Epidermal melanocyte (primary cell): ENCODE data around the gene CTAGE9.
"Not testable (repeated sequence)": the region's sequence is repeated elsewhere in the genome, so short reads cannot be mapped to it uniquely, and the experiment has no call there.

Experiments used
- DNase-seq: peaks from one replicate; pipeline ENCODE4 v3.0.0; 2011; ENCODE audit warnings: low spot score; ENCODE audit not compliant: insufficient read length

CTAGE9 gene, protein sequence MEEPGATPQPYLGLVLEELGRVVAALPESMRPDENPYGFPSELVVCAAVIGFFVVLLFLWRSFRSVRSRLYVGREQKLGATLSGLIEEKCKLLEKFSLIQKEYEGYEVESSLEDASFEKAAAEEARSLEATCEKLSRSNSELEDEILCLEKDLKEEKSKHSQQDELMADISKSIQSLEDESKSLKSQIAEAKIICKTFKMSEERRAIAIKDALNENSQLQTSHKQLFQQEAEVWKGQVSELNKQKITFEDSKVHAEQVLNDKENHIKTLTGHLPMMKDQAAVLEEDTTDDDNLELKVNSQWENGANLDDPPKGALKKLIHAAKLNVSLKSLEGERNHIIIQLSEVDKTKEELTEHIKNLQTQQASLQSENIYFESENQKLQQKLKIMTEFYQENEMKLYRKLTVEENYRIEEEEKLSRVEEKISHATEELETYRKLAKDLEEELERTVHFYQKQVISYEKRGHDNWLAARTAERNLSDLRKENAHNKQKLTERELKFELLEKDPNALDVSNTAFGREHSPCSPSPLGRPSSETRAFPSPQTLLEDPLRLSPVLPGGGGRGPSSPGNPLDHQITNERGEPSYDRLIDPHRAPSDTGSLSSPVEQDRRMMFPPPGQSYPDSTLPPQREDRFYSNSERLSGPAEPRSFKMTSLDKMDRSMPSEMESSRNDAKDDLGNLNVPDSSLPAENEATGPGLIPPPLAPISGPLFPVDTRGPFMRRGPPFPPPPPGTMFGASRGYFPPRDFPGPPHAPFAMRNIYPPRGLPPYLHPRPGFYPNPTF

GRCh38 chr6:131710917-131711316 lies at the start of gene CTAGE9:
Gene CTAGE9, minus strand, starts transcription at chr6:131711017. Its CDS starts 0 bp downstream, at chr6:131711017.
- DNase-seq, result not testable (repeated sequence)

DNA sequence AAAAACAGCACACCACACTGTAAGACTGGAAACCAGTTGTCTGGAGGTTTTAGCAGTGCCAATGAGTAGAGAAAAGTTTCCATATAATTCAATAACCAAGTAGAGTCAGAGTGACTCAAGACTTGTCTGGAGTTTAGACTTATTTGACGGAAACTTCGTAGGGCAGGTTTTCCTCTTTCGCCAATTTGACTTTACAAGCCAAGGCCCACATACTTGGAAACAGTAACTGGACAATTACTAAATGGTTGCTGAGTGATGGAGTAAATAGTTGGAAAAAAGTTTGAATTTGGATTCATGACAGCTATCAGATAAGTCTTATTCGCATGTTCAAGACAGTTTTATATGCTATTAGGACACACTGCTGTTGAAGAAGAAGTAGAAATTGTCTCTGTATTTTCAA lies 48.1 kb upstream of the CTAGE9 start:
- DNase-seq, result no peak

- no peak for DNase-seq
These were observed 45.2 kb upstream of the CTAGE9 start for GRCh38 chr6:131756039-131756438.

- DNase-seq, result no peak
These were observed 44.8 kb upstream of the CTAGE9 start for GRCh38 chr6:131755597-131755996.

- no peak for DNase-seq
These were observed 44.1 kb upstream of the CTAGE9 start for GRCh38 chr6:131754715-131755567.

DNA sequence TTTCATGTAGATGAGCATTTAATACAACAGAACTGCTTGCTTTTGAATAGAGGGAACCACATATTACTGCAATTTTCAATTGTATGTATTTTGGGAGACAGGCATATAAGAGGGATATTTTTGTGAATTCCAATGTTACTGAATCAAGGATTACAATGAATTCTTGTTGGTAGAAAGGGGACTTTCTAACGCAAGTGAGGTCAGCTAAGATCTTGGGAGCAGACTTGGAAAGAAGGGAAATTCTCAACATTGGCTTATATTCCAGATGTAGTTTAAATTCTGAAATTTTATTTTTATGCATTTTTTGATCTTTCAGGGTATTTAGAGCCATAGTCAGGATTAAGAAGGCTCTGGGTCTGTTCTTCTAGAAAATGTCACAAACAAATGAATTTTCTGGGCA lies 43.3 kb upstream of the CTAGE9 start:
- DNase-seq, result no peak

- not testable (repeated sequence) for DNase-seq
These were observed 40.3 kb upstream of the CTAGE9 start for GRCh38 chr6:131751012-131751715.

DNA sequence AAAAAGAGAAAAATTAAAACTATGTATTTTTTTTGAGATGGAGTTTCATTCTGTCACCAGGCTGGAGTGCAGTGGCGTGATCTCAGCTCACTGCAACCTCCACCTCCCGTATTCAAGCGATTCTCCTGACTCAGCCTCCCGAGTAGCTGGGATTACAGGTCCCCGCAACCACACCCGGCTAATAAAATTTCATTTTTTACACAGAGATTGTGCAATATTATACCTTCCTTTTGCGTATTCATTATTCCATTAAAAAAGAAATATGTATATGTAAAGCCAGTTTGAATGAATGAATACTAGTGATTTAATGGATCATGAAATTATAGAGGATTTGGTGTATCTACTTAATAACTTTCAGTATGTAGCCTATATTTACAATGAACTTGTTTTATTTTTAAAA lies 38.2 kb upstream of the CTAGE9 start:
- no peak for DNase-seq

DNA sequence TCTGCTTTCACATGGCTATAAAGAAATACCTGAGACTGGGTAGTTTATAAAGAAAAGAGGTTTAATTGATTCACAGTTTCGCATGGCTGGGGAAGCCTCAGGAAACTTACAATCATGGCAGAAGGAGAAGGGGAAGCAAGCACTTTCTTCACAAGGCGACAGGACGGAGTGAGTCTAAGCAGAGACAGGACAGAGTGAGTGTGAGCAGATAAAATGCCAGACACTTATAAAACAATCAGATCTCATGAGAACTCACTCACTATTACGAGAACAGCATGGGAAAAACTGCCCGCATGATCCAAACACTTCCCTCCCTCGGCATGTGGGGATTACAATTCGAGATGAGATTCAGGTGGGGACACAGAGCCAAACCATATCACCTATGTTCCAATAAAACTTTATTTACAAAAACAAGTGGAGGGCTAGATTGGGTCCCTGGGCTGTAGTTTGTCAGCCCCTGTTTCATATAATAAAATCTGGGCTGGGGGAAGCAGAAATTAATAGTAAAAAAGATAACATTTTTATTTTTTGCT lies 37.1 kb upstream of the CTAGE9 start:
- DNase-seq, result no peak

GRCh38 chr6:131745476-131745875 lies 34.7 kb upstream of the CTAGE9 start:
- DNase-seq, result no peak

GRCh38 chr6:131744432-131745287 lies 33.8 kb upstream of the CTAGE9 start:
- no peak for DNase-seq

DNA sequence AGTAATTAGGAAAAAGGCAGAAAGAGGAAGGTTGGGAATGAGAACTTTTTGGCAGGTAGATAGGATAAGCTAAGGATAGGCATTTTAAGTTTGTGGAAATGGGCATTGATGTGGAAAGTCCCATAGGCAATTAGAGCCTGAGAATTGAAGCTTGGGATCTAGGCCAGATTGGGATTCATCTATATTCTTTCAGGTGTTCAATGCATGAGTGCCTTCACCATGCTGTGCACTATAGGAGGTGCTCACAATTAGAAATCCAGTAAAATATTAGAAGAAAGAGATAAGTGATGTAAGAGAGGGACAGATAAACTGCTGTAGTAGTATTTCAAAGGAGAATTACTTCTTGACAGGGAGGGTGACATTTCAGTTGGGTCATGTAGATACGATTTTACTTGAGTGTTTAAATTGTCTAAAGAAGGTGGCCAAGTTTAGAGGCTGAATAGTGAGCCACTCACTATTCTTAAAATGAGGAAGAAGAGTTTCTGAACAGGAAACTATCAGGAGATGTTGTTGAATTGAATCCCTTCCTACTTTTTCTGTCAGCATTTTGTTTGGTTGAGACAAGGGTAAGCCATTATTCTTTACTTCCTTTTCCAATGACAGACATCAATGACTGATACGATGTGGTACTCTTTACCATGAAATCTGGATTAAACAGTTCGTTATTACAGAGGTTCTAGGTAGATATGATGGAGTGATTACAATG lies 31.0 kb upstream of the CTAGE9 start:
- no peak for DNase-seq

- no peak for DNase-seq
These were observed 29.3 kb upstream of the CTAGE9 start for GRCh38 chr6:131740161-131740560.

GRCh38 chr6:131739136-131739535 lies 28.3 kb upstream of the CTAGE9 start:
- DNase-seq, result no peak

DNA sequence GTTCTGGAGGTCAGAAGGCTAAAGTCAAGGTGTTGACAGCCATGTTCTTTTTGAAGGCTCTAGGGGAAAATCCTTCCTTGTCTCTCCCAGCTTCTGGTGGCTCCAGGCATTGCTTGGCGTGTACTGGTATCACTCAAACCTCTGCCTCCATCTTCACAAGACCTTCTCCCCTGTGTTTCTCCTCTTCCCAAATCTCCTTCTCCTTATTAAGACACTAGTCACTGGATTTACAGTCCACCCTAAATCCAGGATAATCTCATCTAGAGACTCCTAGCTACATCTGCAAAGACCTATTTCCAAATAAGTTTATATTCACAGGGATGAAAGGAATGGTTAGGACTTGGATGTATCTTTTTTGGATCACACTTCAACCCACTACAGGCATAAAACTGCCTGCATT lies 26.0 kb upstream of the CTAGE9 start:
- no peak for DNase-seq

DNA sequence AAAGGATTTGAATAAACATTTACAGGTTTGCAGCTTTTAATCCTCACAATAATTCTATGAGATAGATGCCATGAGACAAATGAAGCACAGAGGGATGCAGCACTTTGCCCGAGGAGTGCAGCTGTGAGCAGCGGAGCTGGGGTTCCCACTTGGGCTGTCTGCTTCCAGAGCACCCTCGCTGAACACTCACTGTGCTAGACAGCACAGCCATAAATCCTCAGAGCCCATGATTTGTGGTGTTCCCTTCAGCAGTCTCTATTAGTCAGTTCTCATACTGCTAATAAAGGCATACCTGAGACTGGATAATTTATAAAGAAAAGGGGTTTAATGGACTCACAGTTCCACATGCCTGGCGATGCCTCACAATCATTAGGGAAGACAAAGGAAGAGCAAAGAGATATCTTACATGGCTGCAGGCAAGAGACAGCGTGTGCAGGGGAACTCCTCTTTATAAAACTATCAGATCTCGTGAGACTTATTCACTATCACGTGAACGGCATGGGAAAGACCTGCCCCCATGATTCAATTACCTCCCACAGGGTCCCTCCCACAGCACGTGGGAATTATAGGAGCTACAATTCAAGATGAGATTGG lies 25.3 kb upstream of the CTAGE9 start:
- no peak for DNase-seq

DNA sequence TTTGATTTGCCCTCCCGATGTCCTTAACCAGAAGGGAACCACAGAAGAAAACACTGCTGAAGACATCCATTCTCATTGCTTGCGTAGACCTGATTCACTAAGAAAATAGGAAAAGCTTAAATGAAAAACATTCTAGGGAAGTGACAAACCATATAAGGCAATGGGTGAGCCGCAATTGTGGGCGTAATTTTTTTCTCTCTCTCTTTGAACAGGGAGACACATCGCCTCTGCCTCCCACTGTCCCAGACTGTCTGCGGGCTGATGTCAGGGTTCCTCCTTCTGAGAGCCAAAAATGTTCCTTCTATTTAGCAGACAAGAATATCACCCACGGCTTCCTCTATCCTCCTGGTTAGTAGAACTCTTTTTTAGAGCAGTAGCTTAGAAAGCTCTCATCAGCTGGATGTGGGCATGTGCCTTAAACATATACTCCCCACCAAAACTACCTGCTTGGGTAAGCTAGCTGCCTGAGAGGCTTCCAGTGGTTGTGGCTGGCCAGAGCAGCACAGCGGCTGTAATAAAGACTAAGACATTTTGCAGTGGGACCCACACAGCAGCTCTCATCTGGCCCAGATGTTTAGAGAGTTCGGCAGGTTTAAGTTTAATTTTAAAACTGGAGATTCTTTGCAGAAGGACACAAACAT lies 22.7 kb upstream of the CTAGE9 start:
- no peak for DNase-seq

- no peak for DNase-seq
These were observed 20.4 kb upstream of the CTAGE9 start for GRCh38 chr6:131731224-131731623.
